PFSK-1 (cell line): ENCODE results near the gene VEPH1.

Experiments used
- POLR2AphosphoS5 ChIP-seq: IDR thresholded peaks from 2 replicates; pipeline ENCODE4 v1.6.1; 2012; ENCODE audit warnings: low read depth, mild to moderate bottlenecking, control low read depth, low read length, moderate library complexity
- TAF1 ChIP-seq: IDR thresholded peaks from 2 replicates; pipeline ENCODE4 v1.6.1; 2012; ENCODE audit warnings: low read length, control low read depth, borderline replicate concordance; ENCODE audit not compliant: insufficient read depth

DNA sequence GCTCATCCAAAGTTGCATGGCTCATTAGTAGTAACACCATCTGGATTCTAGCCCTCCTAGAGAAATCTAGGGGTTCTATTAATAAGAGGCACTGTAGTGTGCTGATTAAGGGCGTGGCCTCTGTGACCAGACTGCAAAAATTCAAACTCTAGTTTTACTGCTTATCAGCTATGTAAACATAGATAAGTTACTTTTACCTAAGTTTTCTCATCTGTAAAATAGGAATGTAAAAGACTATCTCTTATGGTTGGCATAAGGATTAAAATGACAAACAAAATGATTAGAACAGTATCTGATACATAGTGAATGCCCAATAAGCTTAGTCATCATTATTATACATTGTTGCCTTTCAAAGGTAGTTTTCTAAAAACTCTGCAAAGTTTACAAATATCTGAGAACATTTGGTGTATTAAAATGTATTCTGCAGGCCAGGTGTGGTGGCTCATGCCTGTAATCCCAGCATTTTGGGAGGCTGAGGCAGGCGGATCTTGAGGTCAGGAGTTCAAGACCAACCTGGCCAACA lies 62.1 kb downstream of the VEPH1 start:
- no peak for TF ChIP-seq TAF1
- no peak for TF ChIP-seq POLR2AphosphoS5
